ENCODE results near the gene SV2B.

- no peak for TF ChIP-seq CTCF (IDR thresholded peaks at IDR 0.05)
- TF ChIP-seq POLR2A (IDR thresholded peaks at IDR 0.05): no peak
Measured at GRCh38 chr15:91257746-91258414, 157.8 kb downstream of the SV2B start.

Data from testis (tissue), 2 donors.